Activated T-helper 17 cell treated with anti-CD3 and anti-CD28 coated beads, Interleukin-2, amount 50 U/mL, for 72 hours (primary cell): Measurements from ENCODE around the gene EPS8L3. TPM values are rescaled to one million over a fixed set of nuclear protein-coding genes. Genes with fewer than 3 reads are reported as not detected.
"Not testable (repeated sequence)": the region's sequence is repeated elsewhere in the genome, so short reads cannot be mapped to it uniquely, and the experiment has no call there.

ENCODE experiments used
- ATAC-seq: fragments of 150-1000 bp; cut with Tn5 transposase; replicated peaks from 2 replicates; pipeline ENCODE4 v1.10.0; 2021; ENCODE audit warnings: mild to moderate bottlenecking, moderate library complexity
- H3K27ac Mint-ChIP-seq: one replicate; pipeline ENCODE4 v1.8.0; 2022; ENCODE audit warnings: mixed read lengths
- H3K27me3 Mint-ChIP-seq: one replicate; pipeline ENCODE4 v1.8.0; 2022; ENCODE audit warnings: mixed read lengths
- H3K36me3 Mint-ChIP-seq: one replicate; pipeline ENCODE4 v1.8.0; 2022; ENCODE audit warnings: low read depth, mild to moderate bottlenecking, mixed read lengths
- H3K4me1 Mint-ChIP-seq: one replicate; pipeline ENCODE4 v1.8.0; 2022; ENCODE audit warnings: mixed read lengths
- H3K4me3 Mint-ChIP-seq: one replicate; pipeline ENCODE4 v1.8.0; 2022; ENCODE audit warnings: mild to moderate bottlenecking, mixed read lengths
- H3K9me3 Mint-ChIP-seq: one replicate; pipeline ENCODE4 v1.8.0; 2022; ENCODE audit warnings: mixed read lengths
- total RNA-seq, 2 donors: library from RNA; stranded (reverse); gene quantifications; one replicate each; pipeline ENCODE4 v1.2.3, GENCODE V29; 2022

Gene EPS8L3
- total RNA-seq, 2 donors from 2014 or later, result not detected

DNA sequence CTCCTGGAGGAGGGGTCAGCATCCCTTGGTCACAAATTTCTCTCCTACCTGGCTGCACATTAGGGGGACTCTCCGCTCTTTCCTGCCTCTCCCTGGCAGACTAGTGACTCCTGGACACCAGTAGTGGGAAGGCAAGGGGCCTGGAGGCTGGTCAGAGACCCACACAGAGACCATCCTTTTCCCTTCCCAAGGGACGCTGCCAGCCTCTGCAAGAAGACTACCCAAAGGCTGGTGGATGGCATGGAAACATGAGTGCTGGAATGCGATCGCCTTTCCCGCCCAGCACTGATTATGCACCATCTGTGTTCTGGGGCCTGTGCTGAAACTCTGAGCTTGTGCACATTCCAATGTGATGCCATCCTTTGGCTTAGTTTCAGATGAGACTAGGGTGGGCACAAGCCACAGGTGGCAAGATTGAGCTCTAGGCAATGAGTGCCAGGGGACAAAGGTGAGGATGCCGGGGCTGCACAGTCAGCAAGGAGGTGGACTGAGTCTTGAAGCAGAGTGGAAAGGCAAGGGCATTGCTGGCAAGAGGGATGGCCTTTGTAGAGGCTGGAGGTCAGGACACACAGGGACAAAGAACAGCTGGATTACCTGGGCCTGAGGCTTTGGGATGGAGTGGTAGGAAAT is 12.6 kb upstream of the EPS8L3 start:
- H3K9me3 Mint-ChIP-seq, result no peaks in the 10 kb centered on the region
- H3K4me1 Mint-ChIP-seq, result peaks cover 4% of the 10 kb centered on the region
- H3K27me3 Mint-ChIP-seq, result no peaks in the 10 kb centered on the region
- peak overlapping the region; percentile 70 for H3K27ac Mint-ChIP-seq
- no peak overlapping the region for H3K4me3 Mint-ChIP-seq
- ATAC-seq, result no peak
- no peaks in the 10 kb centered on the region for H3K36me3 Mint-ChIP-seq

DNA sequence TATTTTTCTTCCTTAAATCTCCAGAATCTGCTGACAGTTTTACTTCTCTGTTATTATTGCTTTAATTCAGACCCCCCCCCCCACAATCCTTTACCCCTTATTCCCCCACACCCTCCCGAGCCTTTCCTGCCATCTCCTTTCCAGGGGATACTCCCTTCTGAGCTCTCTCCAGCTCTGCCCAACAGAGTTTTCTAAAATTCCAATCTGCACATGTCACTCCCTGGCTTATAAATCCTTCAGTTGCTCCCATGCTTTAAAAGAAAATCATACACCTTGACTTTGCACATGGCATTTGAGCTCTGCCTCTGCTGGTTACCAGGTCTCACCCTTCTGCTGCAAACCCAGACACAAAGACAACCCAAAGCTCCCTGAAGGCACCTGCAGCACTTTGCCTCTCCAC is 11.7 kb upstream of the EPS8L3 start:
- no peak for ATAC-seq
- Mint-ChIP-seq H3K36me3 (no peaks in the 10 kb centered on the region), H3K4me1 (peaks cover 4% of the 10 kb centered on the region), H3K27me3 (no peaks in the 10 kb centered on the region), H3K4me3 (no peak overlapping the region), H3K9me3 (no peaks in the 10 kb centered on the region), H3K27ac (no peak overlapping the region)

DNA sequence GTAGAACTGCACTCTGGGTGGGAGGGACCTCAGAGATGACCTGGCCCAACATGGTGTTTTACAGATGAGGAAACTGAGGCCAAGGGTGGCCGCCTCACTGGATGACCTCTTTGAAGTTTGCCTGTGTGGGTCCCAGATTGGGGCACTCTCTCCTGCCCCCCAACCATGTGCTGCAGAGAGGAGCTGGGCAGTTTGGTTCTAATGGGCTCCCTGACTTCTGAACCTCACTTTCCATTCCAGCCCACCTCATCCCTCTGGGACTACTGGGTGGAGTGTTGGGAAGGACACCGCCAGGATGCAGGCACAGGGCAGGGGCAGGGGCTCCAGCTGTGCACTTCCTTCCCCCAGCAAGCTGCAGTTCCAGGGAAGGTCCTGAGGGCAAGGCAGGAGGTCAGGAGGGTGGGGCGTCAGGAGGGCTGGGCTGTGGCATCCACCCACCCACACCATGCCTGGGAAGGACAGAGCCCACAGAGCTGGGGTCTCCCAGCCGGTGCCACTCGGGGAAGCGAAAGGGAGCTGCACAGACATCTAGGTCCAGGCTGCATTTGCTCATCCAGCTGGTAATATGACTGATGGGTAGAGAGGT is 10.3 kb upstream of the EPS8L3 start:
- no peak for ATAC-seq
- Mint-ChIP-seq H3K4me1 (peaks cover 9% of the 10 kb centered on the region), H3K4me3 (no peak overlapping the region), H3K9me3 (no peaks in the 10 kb centered on the region), H3K27me3 (peaks cover 5% of the 10 kb centered on the region), H3K27ac (peak overlapping the region; percentile 44), H3K36me3 (no peaks in the 10 kb centered on the region)

DNA sequence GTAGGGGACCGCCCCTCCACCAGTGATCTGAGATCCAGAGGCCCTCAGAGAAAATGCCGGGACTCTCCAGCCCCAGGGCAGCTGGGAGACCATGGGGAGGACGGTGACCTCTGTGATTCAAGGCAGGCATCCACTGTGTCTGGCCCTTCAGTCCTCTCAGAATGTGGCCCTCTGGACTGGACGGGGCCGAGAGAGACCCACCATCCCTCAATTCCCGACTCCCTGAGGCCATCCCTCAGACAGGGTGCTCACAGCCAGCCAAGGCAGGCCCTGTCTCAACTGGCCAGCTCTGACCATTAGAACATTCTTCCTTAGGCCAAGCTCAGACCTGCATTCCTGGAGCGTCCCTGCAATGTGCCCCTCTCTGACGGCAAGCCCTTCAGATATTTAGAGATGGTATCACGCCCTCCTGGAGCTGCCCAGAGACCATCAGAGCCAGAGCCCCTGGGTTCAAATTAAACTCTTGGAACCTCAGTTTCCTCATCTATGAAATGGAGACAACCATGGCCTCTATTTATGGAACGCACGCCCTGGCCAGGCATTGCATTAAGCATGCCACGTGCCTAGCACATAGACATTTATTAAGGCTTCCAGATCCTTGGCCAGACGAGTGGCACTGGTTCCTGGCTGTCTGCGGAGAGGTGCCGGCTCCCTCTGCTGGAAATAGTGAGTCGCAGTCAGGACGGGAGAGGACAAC is 9.6 kb upstream of the EPS8L3 start:
- ATAC-seq, result peak; percentile 87
- peaks cover 5% of the 10 kb centered on the region for H3K27me3 Mint-ChIP-seq
- H3K4me3 Mint-ChIP-seq, result no peak overlapping the region
- H3K36me3 Mint-ChIP-seq, result no peaks in the 10 kb centered on the region
- peak overlapping the region; percentile 44 for H3K27ac Mint-ChIP-seq
- H3K4me1 Mint-ChIP-seq, result peaks cover 9% of the 10 kb centered on the region
- no peaks in the 10 kb centered on the region for H3K9me3 Mint-ChIP-seq

DNA sequence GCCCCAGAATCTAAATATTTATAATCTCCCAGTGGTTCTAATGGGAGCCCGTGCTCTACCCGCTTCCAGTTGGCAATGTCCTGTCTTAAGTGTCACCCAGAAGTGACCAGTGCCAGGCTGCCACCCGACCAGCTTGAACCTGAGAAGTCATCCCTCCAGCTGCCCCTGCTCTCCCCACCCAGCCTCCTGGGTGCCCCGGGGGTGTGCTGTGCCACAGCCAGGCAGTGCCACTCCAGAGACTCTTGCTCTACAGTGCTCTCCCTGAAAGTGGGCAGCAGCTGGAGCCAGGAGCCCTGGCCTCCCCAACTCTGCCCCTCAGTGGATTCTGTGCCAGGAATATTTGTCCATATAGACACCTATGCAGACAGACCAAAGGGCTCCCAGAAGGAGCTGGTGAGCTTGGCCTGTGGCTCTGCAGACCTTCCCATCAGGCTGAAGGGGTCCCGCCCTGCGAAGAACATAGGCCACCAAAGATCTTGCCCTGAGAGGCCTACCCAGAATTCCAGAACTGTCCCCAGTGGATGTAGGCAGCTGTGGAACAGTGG is 9.0 kb upstream of the EPS8L3 start:
- H3K9me3 Mint-ChIP-seq, result no peaks in the 10 kb centered on the region
- H3K27me3 Mint-ChIP-seq, result peaks cover 5% of the 10 kb centered on the region

DNA sequence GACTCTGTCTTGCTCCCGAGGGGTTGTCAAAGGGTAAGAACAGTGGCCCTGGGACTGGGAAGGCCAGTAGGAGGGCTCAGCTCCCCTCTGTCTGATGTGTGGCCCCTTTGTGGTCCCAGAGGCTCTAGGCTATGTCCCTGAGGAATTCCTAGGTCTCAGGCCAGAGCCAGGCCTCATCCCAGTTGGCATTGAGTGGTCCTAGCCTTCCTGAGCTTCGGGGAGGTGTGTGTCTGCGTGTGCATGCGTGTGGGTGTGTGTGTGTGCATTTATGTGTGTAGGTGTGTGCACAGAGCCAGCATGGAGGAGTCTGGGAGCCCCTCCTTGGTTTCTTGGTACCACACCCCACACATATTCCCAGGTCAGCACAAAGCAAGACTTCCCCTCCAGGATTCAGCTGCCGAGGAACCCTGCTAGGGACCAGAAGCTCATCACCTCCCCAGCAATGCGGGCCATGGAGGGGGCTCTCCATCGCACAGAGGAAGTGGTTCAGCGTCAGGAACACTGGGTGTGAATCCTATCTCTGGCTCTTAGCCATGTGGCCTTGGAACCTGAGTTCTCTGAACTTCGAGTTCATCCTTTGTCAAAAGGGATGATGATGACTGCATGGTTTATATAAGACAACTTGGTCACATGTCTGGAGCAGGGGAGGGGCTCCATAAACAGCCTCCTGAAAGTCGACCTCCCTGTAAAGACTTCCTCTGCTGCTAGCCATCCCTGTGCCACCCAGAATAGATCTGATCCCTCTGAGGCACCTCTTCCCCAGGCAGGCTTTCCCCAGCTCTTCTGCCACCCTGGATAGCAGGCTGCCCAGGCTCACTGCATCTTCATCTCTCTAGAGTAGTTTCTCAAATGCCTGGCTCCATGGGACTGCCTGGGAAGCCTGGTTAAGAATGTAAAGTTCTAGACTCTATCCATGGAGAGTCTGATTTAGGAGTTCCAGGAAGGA is 8.3 kb upstream of the EPS8L3 start:
- H3K27me3 Mint-ChIP-seq, result peaks cover 5% of the 10 kb centered on the region
- peaks cover 9% of the 10 kb centered on the region for H3K4me1 Mint-ChIP-seq
- no peak for ATAC-seq
- no peaks in the 10 kb centered on the region for H3K36me3 Mint-ChIP-seq
- peak overlapping the region; percentile 56 for H3K27ac Mint-ChIP-seq
- no peak overlapping the region for H3K4me3 Mint-ChIP-seq
- H3K9me3 Mint-ChIP-seq, result no peaks in the 10 kb centered on the region

More for the DNA sequence above, 9.0 kb upstream of the EPS8L3 start:
- peak overlapping the region; percentile 56 for H3K27ac Mint-ChIP-seq
- no peaks in the 10 kb centered on the region for H3K36me3 Mint-ChIP-seq
- H3K4me3 Mint-ChIP-seq, result no peak overlapping the region
- no peak for ATAC-seq
- H3K4me1 Mint-ChIP-seq, result peaks cover 9% of the 10 kb centered on the region

DNA sequence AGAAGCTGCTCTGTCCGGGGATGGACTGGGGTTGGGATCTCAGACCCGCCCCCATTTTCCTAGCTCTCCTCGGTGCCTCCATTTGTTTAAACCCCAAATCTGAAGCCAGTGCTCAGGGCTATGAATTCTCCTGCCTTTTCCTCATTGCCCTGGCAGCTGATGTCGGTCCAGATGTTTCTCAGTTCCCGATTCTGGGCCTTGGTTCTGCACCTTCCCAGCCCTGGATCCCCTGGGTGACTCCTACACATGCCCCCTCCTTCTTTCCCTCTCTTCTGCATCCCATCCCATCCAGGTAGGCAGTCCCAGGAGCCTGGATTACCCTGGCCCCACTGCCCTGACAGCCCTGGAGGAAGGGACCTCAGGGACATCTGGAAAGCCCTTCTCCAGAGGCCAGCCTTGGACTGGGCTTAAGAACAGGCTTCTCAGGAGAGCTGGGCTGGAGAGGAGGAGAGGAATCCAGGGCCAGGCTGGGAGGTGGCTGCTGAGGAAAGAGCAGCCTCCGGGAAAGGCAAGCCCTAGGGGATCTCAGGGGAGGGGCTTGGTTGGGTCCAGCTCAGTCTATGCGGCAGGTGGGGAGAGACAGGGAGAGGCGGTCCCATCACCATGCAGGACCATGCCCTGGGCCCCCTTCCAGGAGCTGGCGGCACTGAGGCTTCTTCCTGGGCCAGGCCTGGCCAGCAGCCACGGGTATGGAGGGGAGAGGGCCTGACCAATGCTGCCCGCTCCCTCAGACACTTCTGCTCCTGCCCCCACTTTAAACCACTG is 6.8 kb upstream of the EPS8L3 start:
- H3K9me3 Mint-ChIP-seq, result no peaks in the 10 kb centered on the region
- H3K27me3 Mint-ChIP-seq, result peaks cover 5% of the 10 kb centered on the region
- peaks cover 9% of the 10 kb centered on the region for H3K4me1 Mint-ChIP-seq
- H3K36me3 Mint-ChIP-seq, result no peaks in the 10 kb centered on the region
- no peak for ATAC-seq
- no peak overlapping the region for H3K27ac Mint-ChIP-seq
- no peak overlapping the region for H3K4me3 Mint-ChIP-seq

DNA sequence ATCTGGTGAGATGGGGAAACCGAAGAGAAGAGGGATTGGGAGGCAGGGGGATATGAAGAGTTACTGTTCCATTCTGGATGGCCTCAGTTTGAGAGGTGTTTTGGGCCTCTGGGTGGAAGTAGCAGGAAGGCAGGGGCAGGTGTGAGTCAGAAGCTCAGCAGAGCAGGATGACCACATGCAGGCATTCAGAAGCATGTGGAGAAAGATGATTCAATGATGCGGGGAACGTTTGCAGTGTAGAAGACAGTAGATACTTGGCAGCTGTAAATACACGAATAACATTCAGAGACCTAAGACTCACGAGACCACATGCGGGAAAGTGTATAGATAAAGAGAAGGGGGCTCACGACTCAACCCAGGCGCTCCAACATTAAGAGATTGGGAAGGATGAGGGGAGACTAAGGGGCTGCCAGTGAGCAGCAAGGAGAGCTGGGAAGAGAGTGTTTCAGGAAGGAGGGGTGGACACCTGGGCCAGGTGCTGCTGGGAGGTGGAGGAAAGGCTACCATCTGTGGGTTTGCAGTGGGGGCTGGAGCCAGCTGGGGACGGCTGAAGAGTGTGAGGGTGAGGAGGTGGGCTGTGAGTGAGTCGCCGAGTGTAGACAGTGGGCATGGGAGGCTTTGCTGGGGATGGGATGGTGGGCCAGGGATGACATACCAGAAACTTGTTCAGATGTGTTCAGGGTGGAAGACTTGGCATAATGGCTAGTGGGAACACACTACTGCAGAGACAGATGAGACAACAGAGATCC is 5.8 kb upstream of the EPS8L3 start:
- no peaks in the 10 kb centered on the region for H3K36me3 Mint-ChIP-seq

DNA sequence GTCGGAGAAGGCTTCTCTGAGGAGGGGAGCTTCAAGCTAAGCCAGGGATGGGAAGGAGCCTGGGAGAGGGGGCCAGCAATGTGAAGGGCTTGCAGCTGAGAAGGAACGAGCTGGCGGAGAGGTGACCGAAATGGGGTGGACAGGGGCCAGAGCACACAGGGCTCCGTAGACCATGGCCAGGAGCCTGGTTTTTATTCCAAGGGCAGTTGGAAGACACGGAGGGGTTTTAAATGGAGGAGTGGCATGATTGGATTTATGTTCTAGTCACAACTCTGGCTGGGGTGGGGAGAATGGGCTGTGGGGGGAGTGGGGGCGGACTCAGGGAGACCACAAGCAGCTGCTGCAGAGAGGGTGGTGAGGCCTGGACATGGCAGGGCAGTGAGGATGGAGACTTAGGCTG is 5.1 kb upstream of the EPS8L3 start:
- Mint-ChIP-seq H3K4me3 (no peak overlapping the region), H3K4me1 (peaks cover 9% of the 10 kb centered on the region), H3K27ac (no peak overlapping the region), H3K36me3 (no peaks in the 10 kb centered on the region), H3K9me3 (no peaks in the 10 kb centered on the region), H3K27me3 (peaks cover 5% of the 10 kb centered on the region)
- ATAC-seq, result no peak

More for the DNA sequence above, 5.8 kb upstream of the EPS8L3 start:
- peak; percentile 31 for ATAC-seq
- no peak overlapping the region for H3K4me3 Mint-ChIP-seq
- no peaks in the 10 kb centered on the region for H3K9me3 Mint-ChIP-seq
- H3K27ac Mint-ChIP-seq, result peak overlapping the region; percentile 3
- H3K4me1 Mint-ChIP-seq, result peaks cover 9% of the 10 kb centered on the region
- peaks cover 5% of the 10 kb centered on the region for H3K27me3 Mint-ChIP-seq

DNA sequence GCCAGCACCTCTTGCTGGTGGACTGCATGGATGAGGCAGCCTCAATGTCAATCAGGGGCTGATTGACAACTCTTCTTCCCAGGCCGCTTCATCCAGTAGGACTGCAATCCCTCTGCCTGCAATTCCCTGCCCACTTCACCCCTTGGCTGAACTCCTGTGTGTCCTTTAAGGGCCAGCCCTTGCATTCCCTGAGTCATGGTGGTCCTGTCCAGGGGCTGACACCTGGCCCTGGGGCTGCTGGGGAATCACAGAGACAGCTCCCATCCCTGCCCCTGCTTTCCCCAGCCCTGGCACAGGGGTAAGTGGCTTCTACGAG is 4.6 kb upstream of the EPS8L3 start:
- H3K4me1 Mint-ChIP-seq, result peaks cover 5% of the 10 kb centered on the region

DNA sequence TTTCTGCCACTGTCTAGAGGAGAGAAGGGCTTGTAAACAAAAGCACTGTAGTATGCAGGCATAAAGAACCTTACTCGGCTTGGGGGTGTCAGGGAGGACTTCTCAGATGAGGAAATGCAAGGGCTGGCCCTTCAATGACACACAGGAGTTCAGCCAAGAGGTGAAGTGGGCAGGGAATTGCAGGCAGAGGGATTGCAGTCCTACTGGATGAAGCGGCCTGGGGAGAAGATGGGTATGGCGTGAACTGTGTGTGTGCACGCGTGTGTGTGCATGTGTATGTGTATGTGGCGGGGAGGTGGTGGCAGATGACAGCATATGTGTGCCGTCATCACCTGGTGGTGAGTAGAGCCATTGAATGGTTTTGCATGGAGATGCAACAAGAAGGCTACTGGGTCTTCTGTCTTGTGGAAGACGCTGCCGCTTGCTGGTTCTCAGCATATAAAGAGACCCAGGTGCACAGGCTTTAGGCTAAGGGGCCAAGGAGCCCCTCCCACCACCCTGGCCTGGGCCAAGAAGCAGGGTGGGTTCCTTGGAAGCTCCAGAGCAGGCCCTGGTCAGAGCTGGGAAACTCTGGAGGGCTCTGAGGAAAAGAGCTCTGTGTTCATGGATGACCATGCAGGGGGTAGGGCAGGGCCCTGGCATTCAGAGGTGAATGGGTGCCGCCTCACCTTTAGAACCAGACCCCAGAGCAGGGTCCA is 4.1 kb upstream of the EPS8L3 start:
- Mint-ChIP-seq H3K4me1 (peaks cover 5% of the 10 kb centered on the region), H3K9me3 (no peaks in the 10 kb centered on the region), H3K36me3 (no peaks in the 10 kb centered on the region), H3K27ac (no peak overlapping the region), H3K4me3 (no peak overlapping the region), H3K27me3 (peaks cover 5% of the 10 kb centered on the region)
- ATAC-seq, result no peak

More for the DNA sequence above, 4.6 kb upstream of the EPS8L3 start:
- Mint-ChIP-seq H3K4me3 (no peak overlapping the region), H3K27ac (no peak overlapping the region), H3K36me3 (no peaks in the 10 kb centered on the region), H3K27me3 (peaks cover 5% of the 10 kb centered on the region), H3K9me3 (no peaks in the 10 kb centered on the region)
- no peak for ATAC-seq

DNA sequence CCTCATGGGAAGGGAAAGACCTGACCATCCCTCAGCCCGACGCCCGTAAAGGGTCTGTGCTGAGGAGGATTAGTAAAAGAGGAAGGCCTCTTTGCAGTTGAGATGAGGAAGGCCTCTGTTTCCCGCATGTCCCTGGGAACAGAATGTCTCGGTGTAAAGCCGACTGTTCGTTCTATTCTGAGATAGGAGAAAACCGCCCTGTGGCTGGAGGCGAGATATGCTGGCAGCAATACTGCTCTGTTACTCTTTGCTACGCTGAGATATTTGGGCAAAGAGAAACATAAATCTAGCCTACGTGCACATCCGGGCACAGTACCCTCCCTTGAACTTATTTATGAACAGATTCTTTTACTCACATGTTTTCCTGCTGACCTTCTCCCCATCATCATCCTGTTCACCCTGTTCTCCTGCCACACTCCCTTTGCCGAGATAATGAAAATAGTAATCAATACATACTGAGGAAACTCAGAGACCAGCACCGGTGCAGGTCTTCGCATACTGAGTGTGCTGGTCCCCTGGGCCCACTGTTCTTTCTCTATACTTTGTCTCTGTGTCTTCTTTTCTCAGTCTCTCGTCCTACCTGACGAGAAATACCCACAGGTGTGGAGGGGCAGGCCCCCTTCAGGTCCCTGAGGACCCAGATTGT is 3.4 kb upstream of the EPS8L3 start:
- not testable (repeated sequence) for H3K9me3 Mint-ChIP-seq, H3K36me3 Mint-ChIP-seq, H3K27me3 Mint-ChIP-seq, H3K4me3 Mint-ChIP-seq, ATAC-seq, H3K27ac Mint-ChIP-seq, H3K4me1 Mint-ChIP-seq
